ENCODE measurements around the gene TM9SF4. TPM values are rescaled to one million over a fixed set of nuclear protein-coding genes. Genes with fewer than 3 reads are reported as not detected.

TM9SF4 gene
- total RNA-seq, 1 donor from 2014 or later = 29.2 TPM

DNA sequence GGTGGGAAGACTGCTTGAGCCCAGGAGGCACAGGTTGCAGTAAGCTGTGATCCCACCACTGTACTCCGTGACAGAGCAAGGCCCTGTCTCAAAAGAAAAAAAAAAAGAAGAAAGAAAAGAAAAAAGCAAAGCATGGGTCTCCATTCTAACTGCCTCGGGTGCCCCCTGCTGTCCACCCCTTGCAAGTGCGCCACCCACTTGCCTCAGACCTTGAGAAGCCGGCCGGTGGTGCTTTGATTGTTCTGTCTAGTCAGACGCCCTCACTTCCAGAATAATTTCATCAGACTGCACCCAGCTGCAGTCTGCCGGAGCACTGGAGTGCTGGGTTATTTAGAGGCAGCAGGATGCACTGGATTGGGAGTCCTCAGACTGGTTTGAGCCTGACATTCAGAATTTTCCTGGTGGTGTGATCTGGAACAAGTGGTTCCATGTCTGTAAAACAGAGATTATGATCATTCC, 17.6 kb upstream of the TM9SF4 start:
- TF ChIP-seq, protein P1, sequence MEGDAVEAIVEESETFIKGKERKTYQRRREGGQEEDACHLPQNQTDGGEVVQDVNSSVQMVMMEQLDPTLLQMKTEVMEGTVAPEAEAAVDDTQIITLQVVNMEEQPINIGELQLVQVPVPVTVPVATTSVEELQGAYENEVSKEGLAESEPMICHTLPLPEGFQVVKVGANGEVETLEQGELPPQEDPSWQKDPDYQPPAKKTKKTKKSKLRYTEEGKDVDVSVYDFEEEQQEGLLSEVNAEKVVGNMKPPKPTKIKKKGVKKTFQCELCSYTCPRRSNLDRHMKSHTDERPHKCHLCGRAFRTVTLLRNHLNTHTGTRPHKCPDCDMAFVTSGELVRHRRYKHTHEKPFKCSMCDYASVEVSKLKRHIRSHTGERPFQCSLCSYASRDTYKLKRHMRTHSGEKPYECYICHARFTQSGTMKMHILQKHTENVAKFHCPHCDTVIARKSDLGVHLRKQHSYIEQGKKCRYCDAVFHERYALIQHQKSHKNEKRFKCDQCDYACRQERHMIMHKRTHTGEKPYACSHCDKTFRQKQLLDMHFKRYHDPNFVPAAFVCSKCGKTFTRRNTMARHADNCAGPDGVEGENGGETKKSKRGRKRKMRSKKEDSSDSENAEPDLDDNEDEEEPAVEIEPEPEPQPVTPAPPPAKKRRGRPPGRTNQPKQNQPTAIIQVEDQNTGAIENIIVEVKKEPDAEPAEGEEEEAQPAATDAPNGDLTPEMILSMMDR (IDR thresholded peaks at IDR 0.05) = peak; percentile 48 to 91 (median 86)
- Histone ChIP-seq H3K4me3 (no peak overlapping the region), H3K27me3 (no peaks in the 10 kb centered on the region), H3K4me1 (no peaks in the 10 kb centered on the region), H3K9me3 (no peaks in the 10 kb centered on the region), H3K27ac (no peak overlapping the region), H3K36me3 (no peaks in the 10 kb centered on the region)
- intact Hi-C loops (cut with DNase I) = loop anchor here (1.0 kb wide), 1 partner anchor 269 kb away; no protein-coding TSS in a partner anchor
- peak in 1 of 2 donors; percentile 83 for DNase-seq (ENCODE audit: low spot score in 2 of 2)

DNA sequence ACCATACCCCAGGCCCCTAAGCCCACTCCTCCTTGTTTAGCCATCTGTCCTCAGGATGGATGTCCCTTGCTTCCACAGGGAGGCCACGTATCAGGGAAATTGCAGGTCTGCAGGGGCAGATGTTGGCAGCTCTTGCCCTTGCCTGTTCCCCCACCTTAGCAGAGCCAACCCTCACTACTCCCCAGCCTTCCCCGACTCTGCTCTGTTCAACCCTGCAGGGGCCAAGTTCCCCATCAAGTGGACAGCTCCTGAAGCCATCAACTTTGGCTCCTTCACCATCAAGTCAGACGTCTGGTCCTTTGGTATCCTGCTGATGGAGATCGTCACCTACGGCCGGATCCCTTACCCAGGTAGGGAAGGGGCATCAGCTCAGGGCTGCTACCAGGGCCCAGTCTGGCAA, 10.7 kb upstream of the TM9SF4 start:
- Histone ChIP-seq H3K4me1 (no peaks in the 10 kb centered on the region), H3K4me3 (no peak overlapping the region), H3K27ac (no peak overlapping the region), H3K9me3 (no peaks in the 10 kb centered on the region), H3K36me3 (no peaks in the 10 kb centered on the region), H3K27me3 (no peaks in the 10 kb centered on the region)
- intact Hi-C loops (cut with DNase I) = no loop called here
- peak in 1 of 2 donors; percentile 8 for DNase-seq (ENCODE audit: low spot score in 2 of 2)
- TF ChIP-seq, protein P1 (IDR thresholded peaks at IDR 0.05) = no peak

DNA sequence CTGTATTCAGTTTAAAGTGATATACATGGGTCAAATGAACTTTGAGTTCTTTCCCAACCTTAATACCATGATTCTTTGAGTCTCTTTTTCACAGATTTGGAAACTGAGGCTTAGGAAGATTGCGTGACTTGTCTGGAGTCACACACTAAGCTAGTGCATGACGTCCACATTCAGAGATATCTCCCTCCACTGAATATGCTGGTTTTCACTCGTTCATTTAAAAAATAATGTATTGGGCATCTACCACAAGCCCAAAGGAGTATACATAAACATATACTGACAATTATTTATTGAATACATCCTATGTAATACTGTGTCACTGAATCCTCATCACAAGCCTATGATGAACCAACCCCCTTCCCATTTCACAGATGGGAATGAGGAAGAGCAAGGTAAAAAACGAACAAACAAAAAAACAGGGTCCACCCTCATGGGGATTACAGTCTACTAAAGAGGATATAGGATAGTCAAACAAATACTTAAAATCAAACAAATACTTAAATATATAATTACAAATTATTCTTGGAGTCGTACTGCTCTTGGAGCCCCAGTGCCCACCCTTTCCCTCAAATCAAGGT, 611 bp upstream of the TM9SF4 start:
- Histone ChIP-seq H3K4me1 (peaks cover 8 to 18% of the 10 kb centered on the region in 2 donors), H3K27me3 (no peaks in the 10 kb centered on the region), H3K27ac (peak overlapping the region; percentile 99 to 100), H3K36me3 (no peaks in the 10 kb centered on the region), H3K9me3 (no peaks in the 10 kb centered on the region), H3K4me3 (peak overlapping the region; percentile 88 to 93)
- no peak for DNase-seq (ENCODE audit: low spot score in 2 of 2)
- TF ChIP-seq, protein P1 (IDR thresholded peaks at IDR 0.05) = no peak
- intact Hi-C loops (cut with DNase I) = loop anchor here (1.0 to 5.0 kb wide), 4 partner anchors 98 to 250 kb away; partner anchors contain the start of genes ASXL1, KIF3B, PLAGL2 and POFUT1

DNA sequence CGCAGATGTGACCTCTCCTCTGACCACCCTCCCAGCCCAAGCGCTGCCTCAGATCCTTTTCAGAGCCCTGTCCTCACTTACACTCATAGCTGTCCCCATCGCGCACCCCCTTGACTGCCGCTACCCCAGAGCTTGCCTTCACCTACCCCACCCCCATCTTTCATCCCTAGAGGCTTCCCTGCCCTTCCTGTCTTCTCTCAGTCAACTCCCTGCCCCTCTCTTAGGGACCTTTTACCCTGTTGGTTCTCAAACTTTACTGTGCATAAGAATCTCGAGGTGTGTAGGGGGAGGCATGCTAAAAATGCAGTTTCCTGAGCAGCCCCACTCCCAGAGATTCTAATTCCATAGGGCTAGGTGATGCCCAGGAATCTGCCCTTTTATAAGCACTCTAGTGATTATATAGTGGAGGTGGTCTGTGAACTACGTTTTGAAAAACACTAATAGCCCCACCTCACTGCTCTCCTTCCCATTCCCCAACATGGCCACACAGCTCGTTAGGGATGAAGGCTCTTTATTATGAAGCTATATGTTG, 725 bp downstream of the TM9SF4 start:
- H3K4me1 ChIP-seq = peaks cover 8 to 21% of the 10 kb centered on the region in 2 donors
- no peak for DNase-seq (ENCODE audit: low spot score in 2 of 2)
- no peaks in the 10 kb centered on the region for H3K9me3 ChIP-seq

DNA sequence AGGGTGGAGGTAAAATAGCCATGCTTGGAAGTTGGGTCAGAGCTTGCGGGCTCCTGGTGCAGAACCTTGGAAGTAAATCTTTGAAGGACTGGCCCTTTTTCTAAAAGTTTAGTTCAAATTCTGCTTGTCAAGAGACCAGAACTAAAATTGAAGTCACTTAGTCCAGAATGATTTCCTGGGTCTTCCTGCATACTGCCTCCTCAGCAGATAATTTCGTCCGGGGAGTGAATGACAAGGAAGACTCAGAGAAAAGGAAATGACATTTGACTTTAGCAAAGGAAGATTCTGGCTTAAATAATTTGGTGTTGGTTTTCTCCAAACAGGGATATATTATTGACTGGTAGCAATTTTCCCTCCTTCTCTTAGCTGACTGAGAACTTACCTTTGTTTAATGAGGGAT, 1.2 kb downstream of the TM9SF4 start:
- H3K27ac ChIP-seq = no peak overlapping the region
- TF ChIP-seq, protein P1 (IDR thresholded peaks at IDR 0.05) = no peak
- H3K9me3 ChIP-seq = no peaks in the 10 kb centered on the region
- peaks cover 0 to 7% of the 10 kb centered on the region in 2 donors for H3K36me3 ChIP-seq
- H3K4me3 ChIP-seq = peak overlapping the region; percentile 88 to 93
- intact Hi-C loops (cut with DNase I) = no loop called here
- no peaks in the 10 kb centered on the region for H3K27me3 ChIP-seq
- peaks cover 8 to 21% of the 10 kb centered on the region in 2 donors for H3K4me1 ChIP-seq
- no peak for DNase-seq (ENCODE audit: low spot score in 2 of 2)

More for the DNA sequence above, 725 bp downstream of the TM9SF4 start:
- Histone ChIP-seq H3K36me3 (peaks cover 0 to 4% of the 10 kb centered on the region in 2 donors), H3K27me3 (no peaks in the 10 kb centered on the region), H3K27ac (peak overlapping the region; percentile 99 to 100), H3K4me3 (peak overlapping the region; percentile 88 to 93)
- intact Hi-C loops (cut with DNase I) = no loop called here
- TF ChIP-seq, protein P1 (IDR thresholded peaks at IDR 0.05) = no peak
